Right lobe of liver (tissue), 4 donors: ENCODE measurements around the gene PPP1R14B.

Experiments
- POLR2A ChIP-seq: fragments of 450-650 bp; IDR thresholded peaks from one replicate; pipeline ENCODE4 v1.6.1; 2017; ENCODE audit warnings: antibody characterized with exemption, mild to moderate bottlenecking
- TF ChIP-seq, protein P1 (sequence below), 4 donors: fragments of 200-600 bp in 3 of 4; fragments of 450-650 bp in 1 of 4; IDR thresholded peaks; one replicate each; pipeline versions ENCODE4 v1.5.1 to v1.8.0; 2016 to 2022; ENCODE audit warnings: antibody characterized with exemption in 4 of 4, mild to moderate bottlenecking in 2 of 4
- donor health status: DM: no; HTN: no; CAD: no.
- donor health status: DM: no; HTN: no; CAD: no.
- donor health status: DM: no; HTN: yes; CAD: no.

DNA sequence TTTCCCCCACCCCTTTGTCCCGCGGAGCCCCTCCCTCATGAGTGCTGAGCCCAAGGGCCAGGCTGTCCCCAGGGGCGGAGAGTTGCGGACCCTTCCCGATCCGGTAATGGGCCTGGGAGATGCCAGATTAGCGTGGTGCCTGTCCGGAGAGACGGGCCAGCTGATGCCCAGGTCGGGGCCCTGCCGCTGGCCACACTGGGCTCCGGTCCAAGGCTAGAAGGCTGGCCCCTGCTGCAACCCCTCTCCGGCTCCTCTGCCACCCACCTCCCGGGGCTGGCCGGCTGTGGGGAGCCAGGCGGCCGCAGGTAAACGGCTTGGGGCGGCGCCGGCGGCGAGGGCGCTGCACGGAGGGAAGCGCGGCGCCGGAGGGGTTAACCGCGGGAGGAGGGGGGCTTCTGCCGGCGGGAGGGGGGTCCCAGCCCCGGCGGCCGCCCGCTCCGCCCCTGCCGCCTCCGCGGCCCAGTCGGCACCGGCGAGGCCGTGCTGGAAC is 44.6 kb upstream of the PPP1R14B start, which contains the start of gene KCNK4:
- no peak for TF ChIP-seq POLR2A
- TF ChIP-seq, protein P1, sequence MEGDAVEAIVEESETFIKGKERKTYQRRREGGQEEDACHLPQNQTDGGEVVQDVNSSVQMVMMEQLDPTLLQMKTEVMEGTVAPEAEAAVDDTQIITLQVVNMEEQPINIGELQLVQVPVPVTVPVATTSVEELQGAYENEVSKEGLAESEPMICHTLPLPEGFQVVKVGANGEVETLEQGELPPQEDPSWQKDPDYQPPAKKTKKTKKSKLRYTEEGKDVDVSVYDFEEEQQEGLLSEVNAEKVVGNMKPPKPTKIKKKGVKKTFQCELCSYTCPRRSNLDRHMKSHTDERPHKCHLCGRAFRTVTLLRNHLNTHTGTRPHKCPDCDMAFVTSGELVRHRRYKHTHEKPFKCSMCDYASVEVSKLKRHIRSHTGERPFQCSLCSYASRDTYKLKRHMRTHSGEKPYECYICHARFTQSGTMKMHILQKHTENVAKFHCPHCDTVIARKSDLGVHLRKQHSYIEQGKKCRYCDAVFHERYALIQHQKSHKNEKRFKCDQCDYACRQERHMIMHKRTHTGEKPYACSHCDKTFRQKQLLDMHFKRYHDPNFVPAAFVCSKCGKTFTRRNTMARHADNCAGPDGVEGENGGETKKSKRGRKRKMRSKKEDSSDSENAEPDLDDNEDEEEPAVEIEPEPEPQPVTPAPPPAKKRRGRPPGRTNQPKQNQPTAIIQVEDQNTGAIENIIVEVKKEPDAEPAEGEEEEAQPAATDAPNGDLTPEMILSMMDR (IDR thresholded peaks at IDR 0.05): no peak
